Subcutaneous adipose tissue (tissue), 4 donors: ENCODE measurements around the gene TGFBR3. TPM values are rescaled to one million over a fixed set of nuclear protein-coding genes. Genes with fewer than 3 reads are reported as not detected.

Source experiments
- total RNA-seq, 4 donors: library from RNA; depleted of rRNA; stranded (reverse); fragments of >200 nt; gene quantifications; one replicate each; pipeline ENCODE4 v1.1.0, GENCODE V29; 2016
- TF ChIP-seq, protein P1 (sequence below): fragments of 450-650 bp; IDR thresholded peaks from one replicate; pipeline ENCODE4 v1.5.1; 2016; ENCODE audit warnings: low read depth, mild to moderate bottlenecking, control low read depth, antibody characterized with exemption, moderate library complexity

Gene TGFBR3
- total RNA-seq, 4 donors from 2014 or later = 206 to 374 (median 284) TPM

GRCh38 chr1:91731815-91732214 lies 154.1 kb downstream of the TGFBR3 start:
- TF ChIP-seq, protein P1, sequence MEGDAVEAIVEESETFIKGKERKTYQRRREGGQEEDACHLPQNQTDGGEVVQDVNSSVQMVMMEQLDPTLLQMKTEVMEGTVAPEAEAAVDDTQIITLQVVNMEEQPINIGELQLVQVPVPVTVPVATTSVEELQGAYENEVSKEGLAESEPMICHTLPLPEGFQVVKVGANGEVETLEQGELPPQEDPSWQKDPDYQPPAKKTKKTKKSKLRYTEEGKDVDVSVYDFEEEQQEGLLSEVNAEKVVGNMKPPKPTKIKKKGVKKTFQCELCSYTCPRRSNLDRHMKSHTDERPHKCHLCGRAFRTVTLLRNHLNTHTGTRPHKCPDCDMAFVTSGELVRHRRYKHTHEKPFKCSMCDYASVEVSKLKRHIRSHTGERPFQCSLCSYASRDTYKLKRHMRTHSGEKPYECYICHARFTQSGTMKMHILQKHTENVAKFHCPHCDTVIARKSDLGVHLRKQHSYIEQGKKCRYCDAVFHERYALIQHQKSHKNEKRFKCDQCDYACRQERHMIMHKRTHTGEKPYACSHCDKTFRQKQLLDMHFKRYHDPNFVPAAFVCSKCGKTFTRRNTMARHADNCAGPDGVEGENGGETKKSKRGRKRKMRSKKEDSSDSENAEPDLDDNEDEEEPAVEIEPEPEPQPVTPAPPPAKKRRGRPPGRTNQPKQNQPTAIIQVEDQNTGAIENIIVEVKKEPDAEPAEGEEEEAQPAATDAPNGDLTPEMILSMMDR = no peak

DNA sequence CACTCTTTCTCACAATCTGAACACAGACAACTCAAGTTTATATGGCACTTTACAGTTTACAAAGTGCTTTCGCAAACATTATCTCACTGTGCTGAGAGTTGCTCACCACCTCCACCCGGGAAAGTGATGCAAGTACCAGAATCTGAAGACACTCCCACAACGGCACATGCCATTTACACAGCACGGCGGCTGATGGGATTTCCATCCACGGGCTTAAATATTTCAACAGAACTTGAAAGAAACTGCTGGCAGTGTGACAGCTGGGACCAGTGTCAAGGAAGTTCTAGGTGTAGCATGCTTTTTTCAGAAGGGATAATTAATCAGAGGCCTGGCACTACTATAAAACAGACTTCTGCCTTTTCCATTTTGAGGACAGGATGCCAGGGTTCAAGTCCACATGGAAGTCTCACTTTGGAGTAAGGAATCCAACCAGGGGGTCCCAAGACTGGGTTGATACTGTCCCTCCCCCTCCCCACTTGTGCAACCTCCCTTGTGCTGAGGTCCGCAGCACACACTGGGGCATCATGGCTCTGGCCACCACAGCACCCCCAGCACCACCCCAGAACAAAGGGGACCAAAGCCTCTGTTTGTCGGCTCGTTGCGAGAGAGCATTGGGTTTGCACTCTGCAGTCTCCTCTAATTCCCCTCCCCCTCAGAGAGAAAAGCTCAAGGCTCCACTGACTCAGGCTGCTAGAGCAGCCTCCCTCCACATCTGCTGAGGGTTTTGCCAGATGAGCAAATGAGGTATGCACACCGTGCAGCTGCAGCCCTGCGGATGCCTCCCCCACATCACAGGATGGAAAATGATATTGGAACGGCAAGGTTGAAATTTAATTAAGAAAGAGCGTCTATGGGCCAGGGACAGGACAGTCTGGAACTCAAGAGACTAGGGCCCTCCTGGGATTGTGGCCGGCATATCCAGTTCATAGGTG lies 154.9 kb downstream of the TGFBR3 start:
- TF ChIP-seq, protein P1 = no peak

- TF ChIP-seq, protein P1 = no peak
Observed at GRCh38 chr1:91729621-91730358, 156.2 kb downstream of the TGFBR3 start.

DNA sequence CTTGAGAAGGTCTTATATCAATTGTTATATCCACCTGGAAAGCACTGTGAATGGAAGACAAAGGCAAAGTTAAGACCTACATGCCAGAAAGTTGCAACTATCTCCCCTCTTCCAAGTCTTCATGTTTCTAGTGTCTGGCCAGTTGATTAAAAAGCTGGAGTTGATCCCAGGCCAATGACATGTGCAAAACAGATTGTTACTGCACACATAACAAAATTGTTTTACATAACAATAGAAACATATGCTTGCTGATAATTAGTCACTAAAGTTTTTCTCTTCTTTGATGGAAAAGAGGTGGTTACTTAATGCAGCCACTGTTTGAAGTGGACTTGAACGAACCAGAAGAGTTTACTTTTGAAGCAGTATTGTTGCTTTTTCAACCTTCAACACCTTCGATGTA lies 158.2 kb downstream of the TGFBR3 start:
- TF ChIP-seq, protein P1 = no peak

GRCh38 chr1:91725989-91726721 lies 159.8 kb downstream of the TGFBR3 start:
- TF ChIP-seq, protein P1 = no peak

DNA sequence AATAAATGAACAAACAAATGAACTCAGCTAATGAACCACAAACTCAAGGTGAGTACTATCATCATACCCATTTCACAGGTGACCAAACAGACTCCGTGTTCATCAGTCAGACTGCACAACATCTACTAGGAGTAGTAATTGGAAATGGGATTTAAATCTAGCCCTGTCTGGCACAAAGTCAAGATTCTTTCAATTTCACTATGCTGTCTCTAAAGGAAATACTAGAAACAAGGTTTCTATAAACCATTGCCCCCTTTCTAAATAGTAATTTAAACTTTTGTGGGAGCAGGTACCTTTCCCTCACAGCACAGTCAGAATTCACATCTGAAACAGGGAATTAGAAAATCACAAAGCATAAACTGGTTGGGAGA lies 160.3 kb downstream of the TGFBR3 start:
- TF ChIP-seq, protein P1 = no peak
